ENCODE results near the gene CDH4.

DNA sequence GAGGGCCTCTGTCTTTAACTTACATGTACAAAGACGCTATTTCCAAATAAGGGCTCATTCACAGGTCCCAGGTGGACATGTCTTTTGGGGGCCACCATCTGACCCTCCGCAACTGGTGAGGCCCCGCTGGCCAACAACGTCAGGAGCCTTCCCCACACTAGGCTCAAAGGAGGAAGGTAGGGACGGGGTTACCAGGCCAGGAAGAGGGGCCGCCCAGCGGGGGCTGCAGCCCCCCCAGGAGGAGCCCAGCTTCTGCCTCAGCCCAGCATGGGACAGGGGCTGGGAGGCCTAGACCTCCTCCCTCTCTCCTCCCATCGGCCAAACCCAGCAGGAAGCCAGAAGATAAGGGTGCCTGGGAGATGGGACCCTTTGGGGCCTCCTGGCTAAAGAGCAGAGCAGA lies 670.9 kb downstream of the CDH4 start:
- no peak for TF ChIP-seq SCRT2 (tag by site-specific recombination; IDR thresholded peaks at IDR 0.05)
- TF ChIP-seq, protein P1, sequence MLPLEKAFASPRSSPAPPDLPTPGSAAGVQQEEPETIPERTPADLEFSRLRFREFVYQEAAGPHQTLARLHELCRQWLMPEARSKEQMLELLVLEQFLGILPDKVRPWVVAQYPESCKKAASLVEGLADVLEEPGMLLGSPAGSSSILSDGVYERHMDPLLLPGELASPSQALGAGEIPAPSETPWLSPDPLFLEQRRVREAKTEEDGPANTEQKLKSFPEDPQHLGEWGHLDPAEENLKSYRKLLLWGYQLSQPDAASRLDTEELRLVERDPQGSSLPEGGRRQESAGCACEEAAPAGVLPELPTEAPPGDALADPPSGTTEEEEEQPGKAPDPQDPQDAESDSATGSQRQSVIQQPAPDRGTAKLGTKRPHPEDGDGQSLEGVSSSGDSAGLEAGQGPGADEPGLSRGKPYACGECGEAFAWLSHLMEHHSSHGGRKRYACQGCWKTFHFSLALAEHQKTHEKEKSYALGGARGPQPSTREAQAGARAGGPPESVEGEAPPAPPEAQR (tag by site-specific recombination; IDR thresholded peaks at IDR 0.05) = no peak
